GM12872 (cell line): ENCODE data around the gene LAMA2.

ENCODE experiments used
- TF ChIP-seq, protein P1 (sequence below): IDR thresholded peaks from 3 replicates; pipeline ENCODE4 v1.5.1; 2011; ENCODE audit warnings: low read depth, mild to moderate bottlenecking, low read length, moderate library complexity; ENCODE audit not compliant: insufficient read depth

LAMA2 gene

DNA sequence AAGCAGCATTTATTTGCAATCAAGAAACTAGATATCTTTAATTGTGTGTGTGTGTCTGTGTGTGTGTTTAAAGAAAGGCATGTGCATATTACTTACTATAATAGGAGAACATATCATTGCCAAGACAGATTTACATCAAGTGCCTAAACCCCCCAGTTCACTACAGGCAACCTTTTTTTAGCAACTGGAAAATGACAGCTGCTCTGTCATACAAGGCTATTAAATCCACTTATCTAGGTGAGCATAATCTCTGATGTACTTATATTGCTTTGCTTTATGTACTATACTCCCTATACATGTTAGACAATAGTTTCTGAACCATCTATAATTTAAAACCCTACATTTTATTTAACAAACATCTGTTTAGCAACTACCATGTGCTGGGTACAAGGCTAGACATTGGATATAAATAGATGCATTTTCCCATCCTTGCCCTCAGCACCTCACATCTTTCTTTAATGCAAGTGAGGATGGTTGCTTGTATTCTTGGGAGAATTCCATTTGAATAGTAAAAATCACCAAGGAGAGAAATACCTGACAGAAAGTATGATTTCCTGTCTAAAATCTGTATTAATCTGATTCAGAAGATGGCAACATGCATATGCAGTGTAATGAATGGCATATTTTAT is 398.3 kb downstream of the LAMA2 start:
- TF ChIP-seq, protein P1, sequence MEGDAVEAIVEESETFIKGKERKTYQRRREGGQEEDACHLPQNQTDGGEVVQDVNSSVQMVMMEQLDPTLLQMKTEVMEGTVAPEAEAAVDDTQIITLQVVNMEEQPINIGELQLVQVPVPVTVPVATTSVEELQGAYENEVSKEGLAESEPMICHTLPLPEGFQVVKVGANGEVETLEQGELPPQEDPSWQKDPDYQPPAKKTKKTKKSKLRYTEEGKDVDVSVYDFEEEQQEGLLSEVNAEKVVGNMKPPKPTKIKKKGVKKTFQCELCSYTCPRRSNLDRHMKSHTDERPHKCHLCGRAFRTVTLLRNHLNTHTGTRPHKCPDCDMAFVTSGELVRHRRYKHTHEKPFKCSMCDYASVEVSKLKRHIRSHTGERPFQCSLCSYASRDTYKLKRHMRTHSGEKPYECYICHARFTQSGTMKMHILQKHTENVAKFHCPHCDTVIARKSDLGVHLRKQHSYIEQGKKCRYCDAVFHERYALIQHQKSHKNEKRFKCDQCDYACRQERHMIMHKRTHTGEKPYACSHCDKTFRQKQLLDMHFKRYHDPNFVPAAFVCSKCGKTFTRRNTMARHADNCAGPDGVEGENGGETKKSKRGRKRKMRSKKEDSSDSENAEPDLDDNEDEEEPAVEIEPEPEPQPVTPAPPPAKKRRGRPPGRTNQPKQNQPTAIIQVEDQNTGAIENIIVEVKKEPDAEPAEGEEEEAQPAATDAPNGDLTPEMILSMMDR, result no peak

DNA sequence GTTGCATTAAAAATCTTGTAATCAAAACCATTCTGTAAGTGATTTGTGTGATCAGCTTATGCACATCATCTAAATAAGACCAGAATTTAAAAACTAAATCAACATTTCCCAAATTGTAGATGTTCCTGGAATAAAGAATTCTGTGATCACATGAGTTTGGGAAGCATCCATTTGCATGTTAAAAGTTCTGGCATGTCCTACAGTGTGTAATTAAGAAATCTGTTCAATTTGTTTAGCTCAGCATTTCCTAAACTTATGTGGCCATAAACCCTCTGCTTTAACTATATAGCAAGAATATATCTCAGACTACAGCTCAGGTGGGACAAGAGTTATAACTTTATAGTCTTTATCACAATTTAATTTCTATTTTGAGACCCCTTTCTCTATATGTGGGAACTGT is 399.1 kb downstream of the LAMA2 start:
- TF ChIP-seq, protein P1, result no peak

GRCh38 chr6:129284225-129284624 is 401.3 kb downstream of the LAMA2 start:
- TF ChIP-seq, protein P1, result no peak

DNA sequence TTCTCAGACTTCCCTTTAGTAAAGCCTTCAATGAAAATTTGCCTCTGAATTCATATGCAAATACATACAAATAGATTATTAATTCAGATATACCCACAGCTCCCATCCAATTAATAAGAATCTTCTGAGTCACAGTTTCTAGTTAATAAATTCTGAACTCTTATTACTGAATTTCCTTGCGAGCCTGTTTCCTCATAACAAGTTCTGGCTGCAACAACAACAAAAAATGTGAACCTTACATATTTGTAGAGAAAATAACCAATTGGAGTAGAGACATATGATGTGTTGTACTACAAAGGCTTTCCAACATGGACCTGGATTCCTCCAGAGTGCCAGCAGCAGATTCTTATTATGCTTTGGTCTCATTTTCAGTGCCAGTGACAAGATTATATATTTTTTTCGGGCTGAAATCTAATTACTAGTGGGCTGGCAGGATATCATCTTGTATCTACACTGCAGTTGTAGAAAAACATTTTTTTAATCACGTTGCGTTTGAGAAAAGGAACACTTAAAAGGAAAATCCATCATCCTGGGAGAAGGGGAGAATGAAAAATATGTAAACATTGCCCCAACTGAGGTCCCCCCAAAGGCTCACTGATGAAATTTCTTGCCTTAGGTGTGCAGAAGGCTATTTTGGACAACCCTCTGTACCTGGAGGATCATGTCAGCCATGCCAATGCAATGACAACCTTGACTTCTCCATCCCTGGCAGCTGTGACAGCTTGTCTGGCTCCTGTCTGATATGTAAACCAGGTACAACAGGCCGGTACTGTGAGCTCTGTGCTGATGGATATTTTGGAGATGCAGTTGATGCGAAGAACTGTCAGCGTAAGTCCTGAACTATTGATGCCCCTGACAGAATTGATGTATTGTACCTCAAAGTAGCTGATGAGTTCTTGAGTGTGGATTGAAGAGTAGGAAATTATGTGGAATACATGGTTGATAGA is 404.6 kb downstream of the LAMA2 start:
- TF ChIP-seq, protein P1, result no peak

- TF ChIP-seq, protein P1, result no peak
Measured at GRCh38 chr6:129289442-129289841, 406.5 kb downstream of the LAMA2 start.

DNA sequence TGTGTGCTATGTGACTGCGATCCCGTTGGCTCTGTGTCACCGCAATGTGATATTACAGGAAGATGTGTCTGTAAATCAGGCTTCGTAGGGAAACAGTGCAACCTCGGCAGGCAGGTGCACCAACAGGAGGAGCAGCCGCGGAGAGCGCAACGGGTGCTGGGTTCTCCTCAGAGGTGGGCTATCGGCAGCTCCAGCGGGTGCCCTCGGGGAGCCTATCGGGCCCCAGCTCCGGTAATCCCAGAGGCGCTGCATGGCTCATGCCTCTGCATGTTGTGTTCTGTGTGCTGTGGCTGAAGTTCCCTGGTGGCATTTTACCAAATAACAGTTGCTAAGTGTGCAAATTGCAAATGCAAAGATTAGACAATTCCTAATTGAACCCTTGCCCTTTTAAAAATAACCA is 409.9 kb downstream of the LAMA2 start:
- TF ChIP-seq, protein P1, result no peak

GRCh38 chr6:129297592-129297991 is 414.7 kb downstream of the LAMA2 start:
- TF ChIP-seq, protein P1, result no peak
